GM19351 (cell line): ENCODE results near the gene TEX44.

ENCODE experiments used
- ATAC-seq: cut with Tn5 transposase; IDR thresholded peaks from one replicate; pipeline ENCODE4 v1.9.1; 2021; ENCODE audit warnings: mild to moderate bottlenecking, moderate library complexity; ENCODE audit not compliant: unreplicated experiment

Gene TEX44

DNA sequence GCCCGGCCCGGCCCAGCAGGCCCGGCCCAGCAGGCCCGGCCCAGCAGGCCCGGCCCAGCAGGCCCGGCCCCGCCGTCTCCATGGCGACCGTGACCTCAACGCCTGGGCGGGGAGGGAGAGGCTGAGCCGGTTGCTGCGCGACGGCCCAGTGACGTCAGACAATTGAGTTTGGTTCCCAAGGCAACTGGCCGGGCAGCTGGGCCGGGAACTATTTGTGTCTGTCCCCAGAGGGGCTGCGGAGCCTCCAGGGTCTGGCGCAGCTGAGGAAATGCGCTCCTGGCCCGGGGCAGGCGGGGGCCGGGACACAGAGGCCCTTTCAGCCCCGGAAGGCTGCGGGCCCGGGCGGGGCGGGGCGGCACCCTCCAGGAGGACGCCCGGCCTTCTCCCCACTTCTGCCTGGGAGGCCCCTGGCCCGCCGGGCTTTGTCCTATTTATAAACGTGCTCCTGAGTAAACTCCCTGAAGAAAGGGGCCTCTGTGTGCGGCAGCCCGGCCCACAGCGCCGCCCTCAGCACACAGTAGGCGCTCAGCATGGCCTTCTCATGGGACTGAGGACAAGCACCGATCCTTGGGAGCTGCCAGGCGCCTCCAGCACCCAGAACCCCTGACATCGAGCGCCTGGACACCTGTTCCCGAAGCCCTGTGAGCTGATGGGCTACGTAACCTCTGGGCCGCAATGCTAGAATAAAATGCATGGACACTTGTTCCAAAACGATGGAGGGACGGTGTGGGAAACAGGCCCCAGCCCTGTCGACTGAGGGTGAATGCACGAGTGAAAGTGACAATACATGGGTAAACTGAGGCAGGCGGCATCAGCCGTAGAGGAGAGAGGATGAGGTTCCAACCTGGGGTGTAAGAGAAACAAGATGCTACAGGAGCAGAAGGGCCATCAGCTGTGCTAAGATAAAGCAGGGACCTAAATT lies 12.3 kb downstream of the TEX44 start:
- peak; percentile 91 for ATAC-seq

DNA sequence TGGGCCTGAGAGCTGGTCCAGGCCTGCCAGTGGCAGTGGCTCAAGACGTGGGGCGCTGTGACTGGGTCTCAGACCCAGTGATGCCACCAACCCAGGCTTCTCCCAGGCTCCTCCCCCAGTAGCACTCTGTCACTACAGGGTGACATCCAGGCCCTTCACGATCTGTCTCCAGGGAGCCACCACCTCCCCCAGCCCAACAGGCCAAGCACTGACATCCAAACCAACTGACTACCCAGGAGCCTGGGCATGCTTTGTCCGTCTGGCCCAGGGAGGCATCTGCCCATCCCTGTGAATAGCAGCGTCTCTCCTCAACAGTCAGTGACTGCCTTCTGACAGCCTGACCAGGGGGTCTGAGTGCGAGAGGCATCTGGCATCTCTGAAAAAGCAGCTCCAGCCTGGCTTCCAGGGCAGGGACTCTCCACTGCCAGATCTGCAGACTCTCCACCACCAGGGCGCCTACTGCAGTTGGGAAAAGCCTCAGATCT lies 13.0 kb downstream of the TEX44 start:
- ATAC-seq = no peak

DNA sequence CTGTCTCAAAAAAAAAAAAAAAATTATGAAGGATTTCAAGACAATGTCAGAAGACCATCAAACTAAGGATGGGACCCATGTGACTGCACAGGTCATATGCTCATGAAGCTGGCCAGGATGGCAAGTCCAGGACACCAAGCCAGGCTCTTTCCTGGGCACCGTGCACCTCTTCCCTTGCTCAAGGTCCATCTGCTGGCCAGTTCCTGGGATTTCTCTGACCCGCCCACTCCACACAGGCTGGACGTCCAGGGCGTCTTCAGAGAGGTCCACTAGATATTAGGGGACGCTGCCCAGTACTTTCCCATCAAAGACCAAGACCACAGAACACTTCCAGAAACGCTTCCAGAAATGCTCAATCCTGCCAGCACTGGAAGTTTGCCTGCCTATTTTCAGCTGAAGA lies 14.3 kb downstream of the TEX44 start:
- no peak for ATAC-seq

DNA sequence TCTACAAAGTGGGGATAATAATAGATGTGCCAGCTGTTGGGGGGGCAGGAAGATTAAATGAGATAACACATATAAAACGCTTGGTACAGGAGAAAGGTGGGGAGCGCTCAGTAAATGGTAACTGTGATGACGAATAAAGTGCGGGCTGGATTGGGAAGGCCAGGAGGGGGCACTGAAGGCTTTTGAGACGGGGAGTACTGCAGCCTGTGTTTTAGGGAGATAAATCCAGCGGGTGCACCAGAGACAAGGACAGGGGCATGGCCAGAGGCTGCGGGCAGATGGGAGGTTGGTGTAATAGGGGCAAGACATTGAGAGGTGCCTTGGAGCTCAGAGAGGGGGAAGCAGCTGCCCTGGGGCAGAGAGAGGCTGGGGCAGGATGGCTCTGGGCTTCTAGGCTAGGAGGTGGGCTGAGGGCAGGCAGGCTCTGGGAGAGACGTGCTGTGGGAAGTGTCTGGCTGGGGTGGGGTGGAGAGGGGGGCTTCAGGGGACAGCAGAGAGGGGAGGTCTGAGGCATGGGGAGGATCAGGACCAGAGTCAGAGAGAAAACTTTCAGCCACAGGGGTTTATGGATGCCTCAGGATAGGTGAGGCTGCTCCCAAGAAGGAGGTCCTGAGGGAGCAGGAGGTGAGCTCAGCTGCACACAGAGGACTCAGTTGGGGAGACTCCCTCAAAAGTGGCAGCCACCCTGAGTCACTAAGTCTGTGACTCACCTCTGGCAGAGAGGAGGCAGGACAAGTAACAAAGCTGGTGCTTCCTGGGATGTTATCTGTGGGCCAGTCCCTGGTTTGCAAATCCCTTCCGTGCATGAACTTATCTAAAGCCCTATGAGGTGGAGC lies 18.8 kb downstream of the TEX44 start:
- ATAC-seq = no peak

DNA sequence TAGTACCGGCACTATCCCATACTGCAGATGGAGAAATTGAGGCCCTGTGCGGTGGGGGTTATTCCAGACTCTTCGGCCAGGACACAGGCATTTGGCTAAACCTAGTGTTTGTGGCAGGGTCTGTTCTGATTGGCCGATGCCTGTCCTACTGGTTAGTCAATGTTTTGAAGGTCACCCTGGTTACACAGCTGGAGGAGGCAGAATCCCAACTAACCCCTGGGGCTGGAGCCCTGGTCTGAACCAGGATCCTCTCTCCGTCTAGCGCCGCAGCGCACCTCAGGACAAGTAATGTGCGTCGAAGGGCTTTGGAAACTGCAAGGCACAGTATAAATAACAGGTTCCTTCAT lies 19.4 kb downstream of the TEX44 start:
- no peak for ATAC-seq

DNA sequence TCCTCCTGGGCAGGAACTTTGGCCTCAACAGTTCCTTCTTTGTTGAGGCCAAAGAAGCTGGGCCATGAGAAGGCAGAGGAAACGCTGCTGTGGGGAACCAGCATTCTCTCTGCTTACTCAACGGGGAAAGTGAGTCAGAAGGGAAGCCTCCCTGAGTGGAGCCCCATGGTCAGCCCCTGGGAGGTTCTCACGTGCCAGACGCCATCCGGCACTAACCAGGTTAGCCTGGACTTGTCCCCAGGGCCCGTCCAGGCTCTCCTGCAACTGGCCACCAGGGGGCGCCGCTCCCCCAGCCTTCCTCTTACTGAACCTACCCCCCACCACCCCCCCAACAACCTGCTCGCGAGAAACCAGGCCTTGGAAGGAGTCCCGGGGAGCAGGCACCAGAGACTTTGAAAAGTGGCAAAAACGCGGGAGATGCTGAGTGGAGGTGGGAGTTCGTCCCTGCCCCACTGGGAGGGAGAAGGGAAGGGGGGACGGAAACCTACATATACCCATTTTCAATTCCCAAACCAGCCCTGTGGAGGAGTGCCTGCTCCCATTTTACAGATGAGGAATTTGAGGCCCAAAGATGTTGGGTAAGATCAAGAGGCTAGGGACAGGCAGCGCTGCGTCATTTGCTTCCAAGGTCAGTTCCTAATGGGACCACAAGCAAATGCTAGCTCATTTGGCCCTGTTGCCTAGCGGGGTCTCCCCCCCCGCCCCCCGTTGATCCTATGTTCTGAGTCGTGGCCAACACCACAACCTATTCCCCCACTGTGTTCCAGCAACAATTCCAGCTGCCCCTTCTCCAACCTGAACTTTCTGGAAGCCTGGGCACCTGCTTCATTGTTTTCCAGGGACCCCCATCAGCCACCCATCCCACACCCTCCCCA lies 20.0 kb downstream of the TEX44 start:
- ATAC-seq = peak; percentile 41

DNA sequence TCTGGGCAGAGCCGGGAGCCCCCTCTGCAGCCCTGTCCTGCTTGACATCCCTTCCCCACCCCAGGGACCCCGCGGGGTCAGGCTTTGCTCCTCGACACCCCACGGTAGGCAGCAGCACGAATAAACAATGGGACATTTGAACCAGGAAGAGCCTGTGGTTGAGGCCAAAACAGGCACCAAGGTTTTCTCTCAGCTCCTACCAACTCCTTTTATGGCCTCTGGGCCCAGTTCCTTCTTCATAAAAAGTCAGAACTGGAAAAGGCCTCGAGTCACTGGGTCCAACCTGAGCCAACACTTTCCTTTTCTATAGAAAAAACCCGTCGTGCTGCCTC lies 20.6 kb downstream of the TEX44 start:
- ATAC-seq = no peak

DNA sequence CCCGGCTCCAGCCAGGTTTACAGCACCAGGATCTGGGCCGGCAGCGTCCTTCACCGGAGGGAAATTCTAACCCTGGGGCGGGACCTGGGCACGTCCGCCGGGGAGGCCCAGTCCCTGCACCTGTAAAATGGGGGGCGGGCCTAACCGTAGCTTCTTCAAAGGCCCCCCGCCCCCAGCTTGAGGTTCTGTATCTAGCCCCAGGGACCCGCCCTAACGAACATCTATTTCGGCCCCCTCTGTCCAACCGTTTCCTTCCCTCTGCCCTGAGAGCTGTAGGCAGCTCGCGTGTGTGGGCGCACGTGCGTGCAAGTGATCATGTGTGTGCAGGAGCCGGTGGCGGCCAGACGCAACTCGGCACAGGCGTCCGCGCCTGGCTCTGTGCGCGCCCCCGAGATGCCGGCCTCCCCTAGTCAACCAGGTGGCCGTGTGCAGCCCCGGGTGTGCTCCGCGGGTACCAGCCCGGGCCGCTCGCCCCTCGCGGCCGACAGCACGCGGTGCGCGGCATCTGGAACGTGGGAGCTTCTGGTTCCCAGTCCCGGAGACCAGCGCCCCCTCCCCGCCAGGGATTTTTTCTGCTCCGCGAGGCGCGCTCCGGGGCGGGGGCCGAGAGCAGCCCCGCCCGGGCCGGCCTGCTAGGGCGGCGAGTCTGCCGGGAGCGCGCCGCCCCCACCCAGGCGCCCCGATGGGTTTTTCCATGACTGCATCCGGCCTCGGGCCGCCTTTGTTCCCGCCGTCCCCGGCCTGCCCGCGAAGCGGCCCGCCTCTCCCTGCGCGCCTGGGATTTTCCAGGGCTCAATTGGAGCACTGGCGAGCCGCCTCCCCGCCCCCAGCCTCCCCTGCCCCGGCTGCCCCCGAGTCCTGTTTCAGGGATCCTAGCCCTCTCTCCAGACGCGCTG lies 21.2 kb downstream of the TEX44 start:
- ATAC-seq = peak; percentile 69

DNA sequence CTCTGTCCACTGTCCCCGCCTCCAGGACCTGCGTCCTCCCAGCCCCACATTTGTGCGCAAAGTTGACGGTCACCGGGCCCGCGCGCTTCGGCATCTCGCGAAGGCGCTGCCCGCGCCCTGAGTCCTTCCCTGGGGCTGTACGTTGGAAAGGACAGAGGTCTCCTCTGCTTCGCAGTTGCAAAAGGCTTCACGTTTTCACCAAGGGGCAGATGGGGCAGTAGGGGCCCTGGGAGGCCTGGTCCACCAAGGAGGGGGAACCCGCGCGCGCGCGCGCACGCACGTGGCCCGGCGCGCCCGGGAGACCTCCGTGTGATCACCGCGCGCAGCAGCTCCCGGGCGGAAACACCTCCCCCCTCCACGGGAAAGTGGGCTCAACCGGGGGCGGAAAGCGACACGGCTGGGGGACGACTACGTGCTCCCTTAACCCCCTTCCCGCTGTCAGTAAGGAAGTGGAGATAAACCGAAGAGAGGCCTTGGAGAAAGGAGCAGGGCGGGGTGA lies 21.9 kb downstream of the TEX44 start:
- ATAC-seq = peak; percentile 5

DNA sequence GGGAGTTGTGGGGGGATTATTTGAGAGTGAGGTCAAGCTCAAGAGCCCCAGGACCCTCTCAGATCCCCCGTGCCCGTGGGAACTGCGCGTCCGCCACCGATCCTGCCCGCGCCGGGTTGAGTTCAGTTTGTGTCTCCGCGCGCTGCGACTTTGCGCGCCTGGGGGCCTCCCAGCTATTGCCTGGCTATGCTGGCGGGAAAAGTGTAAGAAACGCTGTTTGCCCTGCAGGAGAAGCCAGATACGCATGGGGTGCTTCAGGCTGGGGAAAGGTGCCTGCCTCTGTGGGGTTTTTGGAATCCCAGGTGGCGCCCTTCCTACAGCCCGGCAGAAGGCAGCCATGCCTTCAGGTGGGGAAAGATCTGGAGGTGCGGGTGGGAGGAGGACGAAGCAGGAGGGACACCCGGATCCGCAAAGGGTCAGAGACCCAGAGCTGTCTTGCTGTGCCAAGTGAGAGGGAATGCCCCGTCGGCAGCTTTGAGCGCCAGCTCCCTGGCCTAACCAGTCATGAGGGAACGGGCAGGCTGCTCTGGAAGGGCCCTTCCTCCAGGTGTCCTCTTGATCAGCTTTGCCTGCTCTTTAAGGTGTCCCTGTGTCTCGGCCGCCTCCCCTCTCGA lies 22.5 kb downstream of the TEX44 start:
- ATAC-seq = no peak

DNA sequence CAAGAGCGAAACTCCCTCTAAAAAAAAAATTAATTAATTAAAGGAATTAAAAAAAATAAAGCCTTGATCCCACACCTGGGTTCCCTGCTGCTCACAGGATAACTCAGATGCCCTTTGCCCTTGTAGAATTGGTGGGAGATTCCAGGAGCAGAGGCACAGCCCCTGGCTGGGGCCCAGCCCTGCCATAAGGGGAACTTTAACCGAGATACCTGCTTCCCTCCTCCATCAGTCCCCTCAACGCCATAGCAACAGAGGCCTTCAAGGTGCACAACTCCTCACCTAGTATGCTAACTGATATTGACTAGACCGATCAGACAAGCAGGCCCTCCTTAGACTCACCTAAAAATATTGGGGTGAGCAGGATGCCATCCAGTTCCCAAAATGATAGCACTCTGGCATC lies 23.6 kb downstream of the TEX44 start:
- no peak for ATAC-seq

DNA sequence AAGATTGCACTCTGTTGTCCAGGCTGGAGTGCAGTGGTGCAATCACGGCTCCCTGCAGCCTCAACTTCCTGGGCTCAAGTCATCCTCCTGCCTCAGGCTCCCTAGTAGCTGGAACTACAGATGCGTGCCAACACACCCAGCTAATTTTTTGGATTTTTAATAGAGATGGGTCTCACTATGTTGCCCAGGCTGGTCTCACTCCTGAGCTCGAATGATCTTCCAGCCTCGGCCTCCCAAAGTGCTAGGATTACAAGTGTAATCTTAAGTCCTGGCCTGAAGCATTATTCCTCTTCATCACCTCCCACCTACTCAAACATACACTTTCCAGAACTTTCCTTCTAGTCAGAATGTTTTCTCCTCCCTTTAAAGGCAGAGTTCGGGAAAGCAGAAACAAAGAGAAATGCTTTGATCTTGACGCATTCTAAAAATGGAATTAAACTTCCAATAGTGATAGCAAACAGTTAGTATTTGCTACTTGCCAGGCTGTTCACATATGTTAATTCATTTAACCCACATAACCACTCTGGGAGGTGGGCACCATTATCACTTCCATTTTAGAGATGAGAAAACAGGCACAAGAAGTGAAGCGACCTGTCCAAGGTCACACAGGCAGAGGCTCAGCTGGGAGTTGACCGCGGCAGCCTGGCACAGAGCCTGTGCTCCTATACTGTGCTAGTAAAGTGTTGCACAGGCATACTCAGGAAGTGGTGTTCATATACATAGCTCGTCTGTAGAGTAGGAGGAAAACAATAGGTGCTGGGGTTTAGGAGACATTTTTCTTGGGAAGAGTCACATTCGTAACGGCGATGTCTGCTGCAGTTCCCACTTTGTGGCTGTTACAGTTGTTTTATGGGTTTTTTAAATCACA lies 24.6 kb downstream of the TEX44 start:
- ATAC-seq = no peak

DNA sequence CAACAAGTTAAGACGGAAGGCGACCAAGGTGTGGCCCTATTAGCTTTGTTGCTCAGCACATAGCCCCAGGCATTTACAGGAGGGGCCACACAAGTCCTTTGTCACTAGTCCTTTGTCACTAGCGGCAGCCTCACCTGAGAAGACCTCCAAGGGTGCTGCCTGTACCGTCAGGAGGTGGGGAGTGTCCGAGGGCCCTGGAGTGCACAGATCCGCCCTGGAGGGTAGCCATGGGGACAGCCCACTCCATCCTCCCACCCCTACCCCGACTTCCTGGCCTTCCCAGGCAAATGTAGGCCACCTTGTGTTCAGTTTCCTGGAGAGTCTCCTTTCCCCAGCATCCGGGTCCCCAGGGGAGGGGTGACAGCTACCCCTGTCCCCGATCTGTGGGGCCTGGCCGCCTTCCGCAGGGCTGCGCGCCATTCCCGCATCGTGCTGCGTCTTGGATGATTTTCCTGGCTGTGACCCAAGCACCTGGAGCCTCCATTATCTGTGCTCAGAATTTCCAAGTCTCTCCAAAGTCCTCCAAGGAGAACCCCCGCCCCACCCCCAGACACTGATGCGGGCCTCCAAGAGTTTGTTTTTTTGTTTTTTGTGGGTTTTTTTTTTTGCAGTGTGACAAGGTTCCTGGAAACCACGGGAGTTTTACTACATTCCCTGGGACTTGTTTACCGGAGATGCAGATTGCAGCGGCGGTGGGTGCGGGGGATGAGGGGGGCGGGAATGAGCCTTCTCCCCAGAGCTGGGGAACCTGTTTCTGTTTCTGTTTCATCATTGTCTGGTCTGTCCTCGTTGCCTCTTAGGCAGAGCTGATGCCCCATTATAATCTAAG lies 28.6 kb downstream of the TEX44 start:
- ATAC-seq = no peak

DNA sequence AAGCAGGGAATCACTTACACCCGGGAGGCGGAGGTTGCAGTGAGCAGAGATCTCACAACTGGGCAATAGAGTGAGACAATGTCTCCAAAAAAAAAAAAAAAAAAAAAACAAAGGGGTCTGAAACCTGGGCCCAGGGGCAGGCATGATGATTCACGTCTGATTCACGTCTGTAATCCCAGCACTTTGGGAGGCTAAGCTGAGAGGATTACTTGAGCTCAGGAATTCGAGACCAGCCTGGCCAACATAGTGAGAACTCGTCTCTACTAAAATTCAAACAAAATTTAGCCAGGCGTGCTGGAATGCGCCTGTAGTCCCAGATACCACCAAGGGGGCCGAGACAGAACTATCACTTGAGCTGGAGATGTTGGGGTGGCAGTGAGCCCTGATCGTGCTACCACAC lies 30.3 kb downstream of the TEX44 start:
- no peak for ATAC-seq

DNA sequence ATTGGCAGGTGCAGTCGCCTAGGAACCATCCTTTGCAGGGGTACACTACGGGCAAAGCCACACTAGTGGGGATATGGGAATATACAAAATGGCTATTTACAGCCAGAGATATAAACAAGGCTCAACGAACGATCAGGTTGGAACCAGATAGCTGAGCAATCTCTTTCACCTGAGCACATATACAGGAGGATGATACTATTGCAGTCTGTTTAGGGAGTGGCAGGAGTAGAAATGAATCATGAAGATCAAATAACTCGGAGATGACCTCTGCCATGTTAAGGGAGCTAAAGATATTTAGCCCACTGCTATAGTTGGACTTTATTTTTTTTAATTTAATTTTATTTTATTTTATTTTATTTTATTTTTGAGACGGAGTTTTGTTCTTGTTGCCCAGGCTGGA lies 33.8 kb downstream of the TEX44 start:
- ATAC-seq = no peak

DNA sequence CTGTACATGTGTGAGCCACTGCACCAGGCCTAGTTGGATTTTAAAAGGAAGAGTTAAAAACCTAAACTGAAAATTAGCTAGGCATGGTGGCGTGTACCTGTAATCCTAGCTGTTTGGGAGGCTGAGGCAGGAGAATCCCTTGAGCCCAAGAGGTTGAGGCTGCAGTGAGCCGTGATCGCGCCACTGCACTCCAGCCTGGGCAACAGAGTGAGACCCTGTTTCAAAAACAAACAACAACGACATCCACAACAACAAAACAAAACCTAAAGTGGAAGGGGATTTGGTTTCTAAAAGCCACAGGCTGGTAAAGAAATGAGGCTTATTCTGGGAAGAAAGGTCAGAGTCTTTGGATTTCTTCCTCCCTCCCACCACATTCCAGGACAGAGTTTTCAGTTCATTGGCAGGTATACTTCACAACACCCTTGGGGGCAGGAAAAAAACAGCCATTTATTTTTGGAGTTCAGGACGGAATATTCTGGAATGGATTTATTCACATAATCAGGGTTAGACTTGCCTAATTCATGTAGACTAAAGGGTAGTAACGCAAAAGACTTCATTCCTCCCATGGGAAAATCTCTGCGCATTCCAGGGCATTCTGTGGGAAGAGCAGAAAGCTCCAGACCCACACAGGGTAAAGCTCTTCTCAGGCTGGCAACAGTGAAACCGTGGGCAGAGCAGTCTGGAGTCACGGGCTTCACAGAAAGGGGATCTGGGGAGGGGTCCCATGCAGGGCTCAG lies 34.9 kb downstream of the TEX44 start:
- ATAC-seq = no peak

DNA sequence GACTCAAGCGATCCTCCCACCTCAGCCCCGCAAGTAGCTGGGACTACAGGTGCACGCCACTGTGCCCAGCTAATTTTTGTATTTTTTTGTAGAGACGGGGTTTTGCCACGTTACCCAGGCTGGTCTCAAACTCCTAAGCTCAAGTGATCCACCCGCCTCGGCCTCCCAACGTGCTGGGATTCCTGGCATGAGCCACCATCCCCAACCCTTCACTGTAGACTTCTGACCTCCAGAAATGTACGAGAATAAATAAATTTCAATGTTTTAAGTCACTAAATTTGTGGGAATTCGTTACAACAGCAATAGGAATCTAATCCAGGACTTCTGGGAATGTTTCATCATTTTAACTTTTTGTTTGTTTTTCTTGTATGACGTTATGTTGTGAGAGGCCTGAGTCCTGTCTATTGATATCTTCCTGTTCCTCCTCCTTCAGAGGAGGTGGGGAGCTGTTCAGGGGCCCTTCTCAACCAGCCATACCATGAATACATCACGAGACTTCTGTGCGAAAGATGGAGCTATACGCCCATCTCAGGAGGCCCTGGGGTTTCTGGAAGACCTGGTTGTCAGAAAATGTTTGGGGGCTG lies 40.0 kb downstream of the TEX44 start:
- no peak for ATAC-seq
